OCI-LY1 (cell line): ENCODE results near the gene ARHGEF6.

Experiments used
- EZH2 ChIP-seq: fragments of 200-600 bp; sonication (generic), shearing (Covaris generic); IDR thresholded peaks from 2 replicates; pipeline ENCODE4 v1.8.0; 2017; ENCODE audit warnings: borderline replicate concordance, mixed run types, mild to moderate bottlenecking, antibody characterized with exemption, low read length, moderate library complexity, mixed read lengths
- TF ChIP-seq, protein P1 (sequence below): fragments of 200-600 bp; sonication (generic), shearing (Covaris generic); IDR thresholded peaks from 2 replicates; pipeline ENCODE4 v1.5.1; 2017; ENCODE audit warnings: mild to moderate bottlenecking, antibody characterized with exemption, low read length, moderate library complexity, mixed read lengths

- TF ChIP-seq, protein P1, sequence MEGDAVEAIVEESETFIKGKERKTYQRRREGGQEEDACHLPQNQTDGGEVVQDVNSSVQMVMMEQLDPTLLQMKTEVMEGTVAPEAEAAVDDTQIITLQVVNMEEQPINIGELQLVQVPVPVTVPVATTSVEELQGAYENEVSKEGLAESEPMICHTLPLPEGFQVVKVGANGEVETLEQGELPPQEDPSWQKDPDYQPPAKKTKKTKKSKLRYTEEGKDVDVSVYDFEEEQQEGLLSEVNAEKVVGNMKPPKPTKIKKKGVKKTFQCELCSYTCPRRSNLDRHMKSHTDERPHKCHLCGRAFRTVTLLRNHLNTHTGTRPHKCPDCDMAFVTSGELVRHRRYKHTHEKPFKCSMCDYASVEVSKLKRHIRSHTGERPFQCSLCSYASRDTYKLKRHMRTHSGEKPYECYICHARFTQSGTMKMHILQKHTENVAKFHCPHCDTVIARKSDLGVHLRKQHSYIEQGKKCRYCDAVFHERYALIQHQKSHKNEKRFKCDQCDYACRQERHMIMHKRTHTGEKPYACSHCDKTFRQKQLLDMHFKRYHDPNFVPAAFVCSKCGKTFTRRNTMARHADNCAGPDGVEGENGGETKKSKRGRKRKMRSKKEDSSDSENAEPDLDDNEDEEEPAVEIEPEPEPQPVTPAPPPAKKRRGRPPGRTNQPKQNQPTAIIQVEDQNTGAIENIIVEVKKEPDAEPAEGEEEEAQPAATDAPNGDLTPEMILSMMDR, result no peak
- no peak for TF ChIP-seq EZH2
These were observed 68.0 kb downstream of the ARHGEF6 start for GRCh38 chrX:136712650-136713310.
